Measurements from ENCODE around the gene H6PD.

GRCh38 chr1:9295884-9296283 lies 61.3 kb downstream of the H6PD start:
- TF ChIP-seq GATA3 (IDR thresholded peaks at IDR 0.05; ENCODE audit: low read depth, low read length), result no peak
- TF ChIP-seq GATA2 (IDR thresholded peaks at IDR 0.05; ENCODE audit: low read depth, low read length), result no peak
